HEK293 (cell line): ENCODE results near the gene HOXA6.

Experiments used
- BCL11A ChIP-seq: fragments of 450-650 bp; formaldehyde crosslinking; IDR thresholded peaks from 2 replicates; pipeline ENCODE4 v1.5.1; 2016; ENCODE audit warnings: low read depth, missing biosample characterization, missing genetic modification characterization
- BCL6B ChIP-seq: fragments of 450-650 bp; formaldehyde crosslinking; IDR thresholded peaks from 2 replicates; pipeline ENCODE4 v1.5.1; 2017; ENCODE audit warnings: missing biosample characterization, missing genetic modification characterization
- IKZF3 ChIP-seq: fragments of 450-650 bp; IDR thresholded peaks from 2 replicates; pipeline ENCODE4 v1.5.0; 2018; ENCODE audit warnings: missing biosample characterization, mild to moderate bottlenecking, missing genetic modification characterization, moderate library complexity
- KLF8 ChIP-seq: fragments of 450-650 bp; formaldehyde crosslinking; IDR thresholded peaks from 2 replicates; pipeline ENCODE4 v1.5.1; 2016; ENCODE audit warnings: missing biosample characterization, missing genetic modification characterization
- MZF1 ChIP-seq: fragments of 450-650 bp; formaldehyde crosslinking; IDR thresholded peaks from 2 replicates; pipeline ENCODE4 v1.5.1; 2017; ENCODE audit warnings: missing biosample characterization, missing genetic modification characterization, borderline replicate concordance
- PATZ1 ChIP-seq: fragments of 450-650 bp; formaldehyde crosslinking; IDR thresholded peaks from 2 replicates; pipeline ENCODE4 v1.5.1; 2016; ENCODE audit warnings: missing biosample characterization, missing genetic modification characterization
- PRDM6 ChIP-seq: fragments of 450-650 bp; formaldehyde crosslinking; IDR thresholded peaks from 2 replicates; pipeline ENCODE4 v1.5.1; 2017; ENCODE audit warnings: missing biosample characterization, missing genetic modification characterization
- REST ChIP-seq: fragments of 450-650 bp; formaldehyde crosslinking; IDR thresholded peaks from 2 replicates; pipeline ENCODE4 v1.5.1; 2016; ENCODE audit warnings: missing biosample characterization, missing genetic modification characterization
- ZBTB48 ChIP-seq: fragments of 450-650 bp; formaldehyde crosslinking; IDR thresholded peaks from 2 replicates; pipeline ENCODE4 v1.5.1; 2016; ENCODE audit warnings: missing biosample characterization, missing genetic modification characterization
- ZFP37 ChIP-seq: fragments of 450-650 bp; formaldehyde crosslinking; IDR thresholded peaks from 2 replicates; pipeline ENCODE4 v1.5.1; 2016; ENCODE audit warnings: missing biosample characterization, missing genetic modification characterization
- ZFP69B ChIP-seq: fragments of 450-650 bp; formaldehyde crosslinking; IDR thresholded peaks from 2 replicates; pipeline ENCODE4 v1.5.1; 2016; ENCODE audit warnings: missing biosample characterization, missing genetic modification characterization
- ZIC2 ChIP-seq: fragments of 450-650 bp; formaldehyde crosslinking; IDR thresholded peaks from 2 replicates; pipeline ENCODE4 v1.5.1; 2016; ENCODE audit warnings: missing biosample characterization, missing genetic modification characterization
- ZNF146 ChIP-seq: fragments of 450-650 bp; formaldehyde crosslinking; IDR thresholded peaks from 2 replicates; pipeline ENCODE4 v1.5.1; 2016; ENCODE audit warnings: missing biosample characterization, missing genetic modification characterization
- ZNF174 ChIP-seq: fragments of 450-650 bp; formaldehyde crosslinking; IDR thresholded peaks from 2 replicates; pipeline ENCODE4 v1.5.0; 2017; ENCODE audit warnings: missing biosample characterization, mild to moderate bottlenecking, missing genetic modification characterization
- ZNF2 ChIP-seq: fragments of 450-650 bp; formaldehyde crosslinking; IDR thresholded peaks from 2 replicates; pipeline ENCODE4 v1.5.1; 2016; ENCODE audit warnings: missing biosample characterization, missing genetic modification characterization
- ZNF23 ChIP-seq: fragments of 450-650 bp; formaldehyde crosslinking; IDR thresholded peaks from 2 replicates; pipeline ENCODE4 v1.5.1; 2016; ENCODE audit warnings: missing biosample characterization, missing genetic modification characterization, borderline replicate concordance
- ZNF274 ChIP-seq, 2 experiments: fragments of 200-500 bp in 1 of 2; fragments of 450-650 bp in 1 of 2; sonication (Bioruptor generic) in 1 of 2; formaldehyde crosslinking in 1 of 2; IDR thresholded peaks; 2 replicates each; pipeline versions ENCODE4 v1.5.1 to v1.6.1; 2014 to 2016; ENCODE audit warnings: borderline replicate concordance in 1 of 2, inconsistent platforms in 1 of 2, low read length in 1 of 2, missing biosample characterization in 1 of 2, missing genetic modification characterization in 1 of 2
- ZNF292 ChIP-seq: fragments of 450-650 bp; formaldehyde crosslinking; IDR thresholded peaks from 2 replicates; pipeline ENCODE4 v1.5.1; 2016; ENCODE audit warnings: low read depth, missing biosample characterization, missing genetic modification characterization, borderline replicate concordance
- ZNF354C ChIP-seq: fragments of 450-650 bp; formaldehyde crosslinking; IDR thresholded peaks from 2 replicates; pipeline ENCODE4 v1.5.1; 2016; ENCODE audit warnings: missing biosample characterization, missing genetic modification characterization, low read depth, borderline replicate concordance
- ZNF394 ChIP-seq: fragments of 450-650 bp; formaldehyde crosslinking; IDR thresholded peaks from 2 replicates; pipeline ENCODE4 v1.5.1; 2016; ENCODE audit warnings: missing biosample characterization, missing genetic modification characterization, mild to moderate bottlenecking, moderate library complexity, borderline replicate concordance
- ZNF548 ChIP-seq: fragments of 450-650 bp; formaldehyde crosslinking; IDR thresholded peaks from 2 replicates; pipeline ENCODE4 v1.5.1; 2016; ENCODE audit warnings: missing biosample characterization, missing genetic modification characterization
- ZNF558 ChIP-seq: fragments of 450-650 bp; formaldehyde crosslinking; IDR thresholded peaks from 2 replicates; pipeline ENCODE4 v1.5.1; 2016; ENCODE audit warnings: missing biosample characterization, missing genetic modification characterization
- ZNF596 ChIP-seq: fragments of 450-650 bp; IDR thresholded peaks from 2 replicates; pipeline ENCODE4 v1.5.0; 2018; ENCODE audit warnings: missing biosample characterization, mild to moderate bottlenecking, missing genetic modification characterization, moderate library complexity
- ZNF600 ChIP-seq: fragments of 450-650 bp; formaldehyde crosslinking; IDR thresholded peaks from 2 replicates; pipeline ENCODE4 v1.5.1; 2016; ENCODE audit warnings: missing biosample characterization, missing genetic modification characterization
- ZNF623 ChIP-seq: fragments of 450-650 bp; formaldehyde crosslinking; IDR thresholded peaks from 2 replicates; pipeline ENCODE4 v1.5.1; 2016; ENCODE audit warnings: missing biosample characterization, missing genetic modification characterization
- ZNF654 ChIP-seq: fragments of 450-650 bp; formaldehyde crosslinking; IDR thresholded peaks from 2 replicates; pipeline ENCODE4 v1.5.1; 2016; ENCODE audit warnings: low read depth, missing biosample characterization, missing genetic modification characterization
- ZNF692 ChIP-seq: fragments of 450-650 bp; formaldehyde crosslinking; IDR thresholded peaks from 2 replicates; pipeline ENCODE4 v1.5.1; 2016; ENCODE audit warnings: missing biosample characterization, missing genetic modification characterization
- ZNF701 ChIP-seq: fragments of 450-650 bp; formaldehyde crosslinking; IDR thresholded peaks from 2 replicates; pipeline ENCODE4 v1.5.1; 2016; ENCODE audit warnings: missing biosample characterization, missing genetic modification characterization
- ZNF747 ChIP-seq: fragments of 450-650 bp; formaldehyde crosslinking; IDR thresholded peaks from 2 replicates; pipeline ENCODE4 v1.5.1; 2016; ENCODE audit warnings: missing biosample characterization, missing genetic modification characterization
- ZSCAN30 ChIP-seq: fragments of 450-650 bp; IDR thresholded peaks from 2 replicates; pipeline ENCODE4 v1.5.1; 2018; ENCODE audit warnings: missing biosample characterization, mild to moderate bottlenecking, missing genetic modification characterization, moderate library complexity

The HOXA6 gene

GRCh38 chr7:27169658-27170425 is 22.3 kb upstream of the HOXA6 start (continued):
- TF ChIP-seq PRDM6 (tag by site-specific recombination) = no peak
- no peak for TF ChIP-seq ZNF701 (tag by site-specific recombination)
- no peak for TF ChIP-seq ZNF596 (tag by site-specific recombination)
- TF ChIP-seq ZNF692 (tag by site-specific recombination) = no peak
- peak; percentile 63 for TF ChIP-seq IKZF3 (tag by site-specific recombination)
- 0 out of 2 replicates have a peak, but pooled peaks have one; percentile 26 for TF ChIP-seq ZSCAN30
- no peak for TF ChIP-seq ZNF548 (tag by site-specific recombination)
- TF ChIP-seq ZNF174 (tag by site-specific recombination) = no peak
- no peak for TF ChIP-seq REST
- peak; percentile 37; the same call in 1 of the 2 replicates for TF ChIP-seq ZBTB48 (tag by site-specific recombination)
- no peak for TF ChIP-seq ZNF623
- TF ChIP-seq ZFP37 (tag by site-specific recombination) = no peak
- TF ChIP-seq ZNF23 (tag by site-specific recombination) = no peak
- TF ChIP-seq ZNF747 (tag by site-specific recombination) = no peak
- no peak for TF ChIP-seq ZNF354C (tag by site-specific recombination)
- no peak for TF ChIP-seq ZNF292 (tag by site-specific recombination)
- TF ChIP-seq PATZ1 (tag by site-specific recombination) = peak; percentile 96
- no peak for TF ChIP-seq BCL6B
- no peak for TF ChIP-seq ZNF558 (tag by site-specific recombination)
- no peak for TF ChIP-seq ZNF274 (IDR thresholded peaks at IDR 0.05; ENCODE audit: low read length)
- no peak for TF ChIP-seq ZNF274 (tag by site-specific recombination; IDR thresholded peaks at IDR 0.05; ENCODE audit: borderline replicate concordance)
- TF ChIP-seq ZIC2 (tag by site-specific recombination) = no peak
- TF ChIP-seq BCL11A (tag by site-specific recombination) = peak; percentile 65; the same call in 1 of the 2 replicates
- peak; percentile 56; the same call in 1 of the 2 replicates for TF ChIP-seq ZFP69B (tag by site-specific recombination)
- no peak for TF ChIP-seq ZNF394 (tag by site-specific recombination)
- TF ChIP-seq ZNF654 = no peak
- no peak for TF ChIP-seq ZNF600
- no peak for TF ChIP-seq ZNF146 (tag by site-specific recombination)
- no peak for TF ChIP-seq MZF1 (tag by site-specific recombination)
- no peak for TF ChIP-seq ZNF2 (tag by site-specific recombination)
- TF ChIP-seq KLF8 (tag by site-specific recombination) = peak; percentile 77
